Transverse colon (tissue), 4 donors: Measurements from ENCODE around the gene FRAT2. TPM values are rescaled to one million over a fixed set of nuclear protein-coding genes. Genes with fewer than 3 reads are reported as not detected.
A peak's percentile ranks its signal among the peaks of the same experiment; 100 is the strongest.

ENCODE experiments used
- DNase-seq: peaks from one replicate; pipeline ENCODE4 v3.0.0-alpha.2; 2019
- H3K27ac ChIP-seq, 4 donors: fragments of 200-600 bp; sonication (generic); 2 replicates each; pipeline ENCODE4 v1.5.1; 2016 to 2018; ENCODE audit warnings: inconsistent platforms in 4 of 4
- H3K27me3 ChIP-seq: fragments of 200-600 bp; sonication (generic); 2 replicates; pipeline ENCODE4 v1.5.1; 2017; ENCODE audit warnings: inconsistent platforms
- H3K36me3 ChIP-seq, 4 donors: fragments of 200-600 bp; sonication (generic); 2 replicates each; pipeline ENCODE4 v1.5.1; 2017 to 2019; ENCODE audit warnings: inconsistent platforms in 4 of 4
- H3K4me1 ChIP-seq, 4 donors: fragments of 200-600 bp; sonication (generic); 2 replicates each; pipeline ENCODE4 v1.5.1; 2017 to 2020; ENCODE audit warnings: inconsistent platforms in 4 of 4
- H3K4me3 ChIP-seq, 4 donors: fragments of 200-600 bp; sonication (generic); 1 replicate in 1 of 4; 2 replicates in 3 of 4; pipeline versions ENCODE4 v1.5.1 to v1.6.1; 2017 to 2019; ENCODE audit warnings: inconsistent platforms in 4 of 4
- H3K9me3 ChIP-seq, 2 donors: fragments of 200-600 bp; sonication (generic); 2 replicates each; pipeline ENCODE4 v1.5.1; 2017 to 2019; ENCODE audit warnings: inconsistent platforms in 2 of 2
- CTCF ChIP-seq, 5 experiments: fragments of 200-600 bp in 3 of 5; fragments of 450-650 bp in 2 of 5; sonication (generic) in 3 of 5; IDR thresholded peaks; 1 replicate in 2 of 5; 2 replicates in 3 of 5; pipeline ENCODE4 v1.5.1; 2016 to 2017; ENCODE audit warnings: antibody characterized with exemption in 5 of 5, inconsistent platforms in 3 of 5, mild to moderate bottlenecking in 2 of 5, moderate library complexity in 1 of 5
- EP300 ChIP-seq: sonication (generic); formaldehyde crosslinking; IDR thresholded peaks from one replicate; pipeline ENCODE4 v1.6.1; 2017; ENCODE audit warnings: antibody characterized with exemption, low read depth
- POLR2A ChIP-seq: fragments of 450-650 bp; IDR thresholded peaks from one replicate; pipeline ENCODE4 v1.6.1; 2016; ENCODE audit warnings: antibody characterized with exemption, mild to moderate bottlenecking, moderate library complexity
- POLR2AphosphoS5 ChIP-seq, 3 donors: sonication (generic); formaldehyde crosslinking; IDR thresholded peaks; one replicate each; pipeline ENCODE4 v1.6.1; 2016; ENCODE audit warnings: antibody characterized with exemption in 3 of 3
- WGBS, 2 donors: methylation state at CpG; one replicate each; pipeline ENCODE4 v1.1.5; 2018; ENCODE audit warnings: low coverage in 1 of 2; 5-methylcytosine and 5-hydroxymethylcytosine counted together
- in situ Hi-C, 4 donors: fragments of 200-750 bp; cut with MboI; loops; one replicate each; pipeline versions ENCODE4 v1.15.0 to v1.15.1; 2017; ENCODE audit warnings: low sequenced_read_pairs in 3 of 4, low pct_ligation_motif_present in 1 of 4, low pct_unique_long_range_greater_than_20kb in 1 of 4
- intact Hi-C: fragments of 100-400 bp; cut with DNase I; formaldehyde crosslinking; loops from one replicate; pipeline ENCODE4 v1.15.1; 2023; ENCODE audit warnings: low total_unique reads
- total RNA-seq, 4 donors: library from RNA; depleted of rRNA; stranded (reverse); fragments of >200 nt; gene quantifications; one replicate each; pipeline ENCODE4 v1.1.0, GENCODE V29; 2016

Gene FRAT2
- total RNA-seq, 4 donors from 2014 or later, result 46.4 to 72.2 (median 54.6) TPM

DNA sequence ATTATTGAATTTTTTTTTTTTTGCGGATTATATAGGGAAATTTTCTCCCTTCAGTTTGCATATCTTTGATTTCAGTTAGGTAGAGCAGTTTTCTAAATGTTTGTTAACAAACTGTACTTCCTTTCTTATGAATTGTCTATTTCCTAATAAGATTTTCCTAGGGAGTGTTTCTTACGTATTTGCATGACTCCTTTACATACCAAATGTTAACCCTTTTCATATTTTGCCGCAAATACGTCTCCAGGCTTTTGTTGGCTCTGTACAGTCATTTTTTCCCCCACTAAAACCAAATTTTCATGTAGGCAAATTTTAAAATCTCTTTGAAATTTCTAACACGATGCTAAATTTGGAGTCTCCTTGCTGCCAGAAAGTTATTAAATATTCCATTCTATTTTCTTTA is 1.9 kb upstream of the FRAT2 start:
- Histone ChIP-seq H3K27me3 (no peaks in the 10 kb centered on the region), H3K36me3 (no peaks in the 10 kb centered on the region), H3K9me3 (no peaks in the 10 kb centered on the region), H3K27ac (peak overlapping the region; percentile 66 to 98 (median 72)), H3K4me3 (peak overlapping the region in 1 of 4 donors; percentile 9), H3K4me1 (peaks cover 4 to 40% (median 31%) of the 10 kb centered on the region in 4 donors)
- DNase-seq, result no peak
- WGBS, 2 donors, result 18% methylated on average over 5 of the region's 5 CpGs
- in situ Hi-C loops, result no loop called here
- intact Hi-C loops, result no loop called here
- TF ChIP-seq POLR2AphosphoS5 (IDR thresholded peaks at IDR 0.05) (no peak), EP300 (no peak), POLR2A (no peak), CTCF (IDR thresholded peaks at IDR 0.05) (no peak)

DNA sequence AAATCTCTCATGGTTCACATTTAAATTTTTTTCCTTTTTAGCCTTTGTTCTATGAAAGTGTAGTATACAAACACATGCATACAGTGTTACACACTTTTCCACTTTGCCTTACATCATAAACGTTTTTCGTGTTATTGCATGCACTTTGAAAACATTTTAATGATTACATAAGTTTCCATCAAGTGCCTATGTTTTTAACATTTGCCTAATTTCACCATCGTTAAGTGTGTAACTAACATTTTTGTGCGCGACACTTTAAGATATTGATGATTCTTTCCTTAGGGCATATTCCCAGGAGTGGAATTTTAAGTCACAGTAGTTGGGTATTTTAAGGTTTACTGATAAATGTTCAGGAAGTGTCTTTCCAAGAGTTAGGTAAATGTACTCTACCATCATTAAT is 1.5 kb upstream of the FRAT2 start:
- H3K27ac ChIP-seq, result peak overlapping the region in 3 of 4 donors; percentile 71 to 98 (median 73)
- no peaks in the 10 kb centered on the region for H3K9me3 ChIP-seq
- no peak overlapping the region for H3K4me3 ChIP-seq
- no peak for TF ChIP-seq POLR2AphosphoS5 (IDR thresholded peaks at IDR 0.05)
- TF ChIP-seq EP300, result no peak
- no peak for TF ChIP-seq CTCF (IDR thresholded peaks at IDR 0.05)
- TF ChIP-seq POLR2A, result no peak
- H3K4me1 ChIP-seq, result peaks cover 8 to 44% (median 35%) of the 10 kb centered on the region in 4 donors
- H3K36me3 ChIP-seq, result no peaks in the 10 kb centered on the region
- in situ Hi-C loops, result no loop called here
- 45 to 58% methylated on average over 5 of the region's 5 CpGs for WGBS, 2 donors
- no peak for DNase-seq
- intact Hi-C loops, result no loop called here
- H3K27me3 ChIP-seq, result no peaks in the 10 kb centered on the region

- intact Hi-C loops, result no loop called here
- H3K27ac ChIP-seq, result peak overlapping the region; percentile 98 to 99 (median 98)
These were observed 675 bp upstream of the FRAT2 start for GRCh38 chr10:97335188-97335619.

More at GRCh38 chr10:97335188-97335619, 675 bp upstream of the FRAT2 start:
- DNase-seq, result peak; percentile 19
- 21% methylated on average over 25 of the region's 25 CpGs; no CpG with 5 or more reads in 1 of the 2 donors for WGBS, 2 donors
- in situ Hi-C loops, result no loop called here
- H3K4me1 ChIP-seq, result peaks cover 12 to 52% (median 37%) of the 10 kb centered on the region in 4 donors
- no peaks in the 10 kb centered on the region for H3K27me3 ChIP-seq
- peak overlapping the region; percentile 86 to 98 (median 92) for H3K4me3 ChIP-seq
- no peak for TF ChIP-seq POLR2A
- TF ChIP-seq CTCF (IDR thresholded peaks at IDR 0.05), result no peak
- TF ChIP-seq EP300, result no peak
- no peak for TF ChIP-seq POLR2AphosphoS5 (IDR thresholded peaks at IDR 0.05)
- no peaks in the 10 kb centered on the region for H3K9me3 ChIP-seq
- no peaks in the 10 kb centered on the region for H3K36me3 ChIP-seq
